Ishikawa (cell line): ENCODE measurements around the gene TNIP1.

Experiments used
- CEBPB ChIP-seq: IDR thresholded peaks from 2 replicates; pipeline ENCODE4 v1.6.1; 2012
- CREB1 ChIP-seq: IDR thresholded peaks from 2 replicates; pipeline ENCODE4 v1.6.1; 2012; ENCODE audit warnings: low read depth
- EGR1 ChIP-seq: IDR thresholded peaks from 2 replicates; pipeline ENCODE4 v1.6.1; 2012
- EP300 ChIP-seq: IDR thresholded peaks from 2 replicates; pipeline ENCODE4 v1.6.1; 2012; ENCODE audit warnings: borderline replicate concordance
- FOXM1 ChIP-seq: IDR thresholded peaks from 2 replicates; pipeline ENCODE4 v1.6.1; 2012; ENCODE audit warnings: low read depth, borderline replicate concordance
- NFIC ChIP-seq: IDR thresholded peaks from 2 replicates; pipeline ENCODE4 v1.6.1; 2012
- RAD21 ChIP-seq: IDR thresholded peaks from 2 replicates; pipeline ENCODE4 v1.6.1; 2012; ENCODE audit warnings: low read depth
- REST ChIP-seq: IDR thresholded peaks from 2 replicates; pipeline ENCODE4 v1.6.1; 2012; ENCODE audit warnings: low read depth, mild to moderate bottlenecking
- TAF1 ChIP-seq: IDR thresholded peaks from 2 replicates; pipeline ENCODE4 v1.6.1; 2012; ENCODE audit warnings: low read depth, mild to moderate bottlenecking
- TCF12 ChIP-seq: IDR thresholded peaks from 2 replicates; pipeline ENCODE4 v1.6.1; 2012; ENCODE audit warnings: low read depth
- TEAD4 ChIP-seq: IDR thresholded peaks from 2 replicates; pipeline ENCODE4 v1.6.1; 2012
- YY1 ChIP-seq: IDR thresholded peaks from 2 replicates; pipeline ENCODE4 v1.6.1; 2012; ENCODE audit warnings: low read depth
- ZBTB7A ChIP-seq: IDR thresholded peaks from 2 replicates; pipeline ENCODE4 v1.6.1; 2012; ENCODE audit warnings: low read depth
- TF ChIP-seq, protein P1 (sequence below): IDR thresholded peaks from 2 replicates; pipeline ENCODE4 v1.6.1; 2012
- TF ChIP-seq, protein P2 (sequence below): IDR thresholded peaks from 2 replicates; pipeline ENCODE4 v1.6.1; 2012

Gene TNIP1

DNA sequence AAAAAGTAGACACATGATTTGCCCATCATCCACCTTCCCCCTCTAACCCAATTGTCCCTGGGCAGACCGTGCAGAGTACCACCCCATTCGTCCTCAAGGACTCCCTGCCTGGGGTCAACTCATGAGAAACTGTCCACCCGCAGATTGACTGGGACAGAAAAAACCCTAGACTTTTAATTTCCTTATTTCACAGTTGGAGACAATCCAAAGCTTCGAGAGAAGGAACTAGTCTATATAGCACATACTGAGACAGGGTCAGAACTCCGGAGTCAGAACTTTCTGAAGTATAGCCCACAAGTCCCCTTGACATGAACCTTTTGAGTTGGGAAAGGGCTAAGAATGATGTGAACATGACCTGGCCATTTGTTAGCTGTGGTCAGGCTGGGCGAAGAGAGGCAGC lies 68.0 kb downstream of the TNIP1 start:
- TF ChIP-seq NFIC (no peak), REST (no peak), EP300 (no peak), TEAD4 (no peak), EGR1 (no peak), CREB1 (no peak), CEBPB (no peak), ZBTB7A (no peak), YY1 (no peak), FOXM1 (no peak), TCF12 (no peak), RAD21 (no peak), TAF1 (no peak)
- TF ChIP-seq, protein P1, sequence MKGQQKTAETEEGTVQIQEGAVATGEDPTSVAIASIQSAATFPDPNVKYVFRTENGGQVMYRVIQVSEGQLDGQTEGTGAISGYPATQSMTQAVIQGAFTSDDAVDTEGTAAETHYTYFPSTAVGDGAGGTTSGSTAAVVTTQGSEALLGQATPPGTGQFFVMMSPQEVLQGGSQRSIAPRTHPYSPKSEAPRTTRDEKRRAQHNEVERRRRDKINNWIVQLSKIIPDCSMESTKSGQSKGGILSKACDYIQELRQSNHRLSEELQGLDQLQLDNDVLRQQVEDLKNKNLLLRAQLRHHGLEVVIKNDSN: no peak
- TF ChIP-seq, protein P2, sequence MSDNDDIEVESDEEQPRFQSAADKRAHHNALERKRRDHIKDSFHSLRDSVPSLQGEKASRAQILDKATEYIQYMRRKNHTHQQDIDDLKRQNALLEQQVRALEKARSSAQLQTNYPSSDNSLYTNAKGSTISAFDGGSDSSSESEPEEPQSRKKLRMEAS: no peak

GRCh38 chr5:151008906-151009305 lies 71.9 kb downstream of the TNIP1 start:
- TF ChIP-seq TEAD4: no peak
- no peak for TF ChIP-seq FOXM1
- no peak for TF ChIP-seq RAD21
- no peak for TF ChIP-seq TCF12
- TF ChIP-seq YY1: no peak

- no peak for TF ChIP-seq TCF12
- TF ChIP-seq RAD21: no peak
- TF ChIP-seq EGR1: no peak
- no peak for TF ChIP-seq EP300
- TF ChIP-seq ZBTB7A: no peak
- no peak for TF ChIP-seq TAF1
- TF ChIP-seq, protein P2: no peak
- TF ChIP-seq TEAD4: no peak
- no peak for TF ChIP-seq NFIC
- no peak for TF ChIP-seq FOXM1
- TF ChIP-seq CREB1: no peak
- TF ChIP-seq, protein P1: no peak
- no peak for TF ChIP-seq CEBPB
- TF ChIP-seq YY1: no peak
- TF ChIP-seq REST: no peak
Observed at GRCh38 chr5:151008210-151008491, 72.7 kb downstream of the TNIP1 start.

DNA sequence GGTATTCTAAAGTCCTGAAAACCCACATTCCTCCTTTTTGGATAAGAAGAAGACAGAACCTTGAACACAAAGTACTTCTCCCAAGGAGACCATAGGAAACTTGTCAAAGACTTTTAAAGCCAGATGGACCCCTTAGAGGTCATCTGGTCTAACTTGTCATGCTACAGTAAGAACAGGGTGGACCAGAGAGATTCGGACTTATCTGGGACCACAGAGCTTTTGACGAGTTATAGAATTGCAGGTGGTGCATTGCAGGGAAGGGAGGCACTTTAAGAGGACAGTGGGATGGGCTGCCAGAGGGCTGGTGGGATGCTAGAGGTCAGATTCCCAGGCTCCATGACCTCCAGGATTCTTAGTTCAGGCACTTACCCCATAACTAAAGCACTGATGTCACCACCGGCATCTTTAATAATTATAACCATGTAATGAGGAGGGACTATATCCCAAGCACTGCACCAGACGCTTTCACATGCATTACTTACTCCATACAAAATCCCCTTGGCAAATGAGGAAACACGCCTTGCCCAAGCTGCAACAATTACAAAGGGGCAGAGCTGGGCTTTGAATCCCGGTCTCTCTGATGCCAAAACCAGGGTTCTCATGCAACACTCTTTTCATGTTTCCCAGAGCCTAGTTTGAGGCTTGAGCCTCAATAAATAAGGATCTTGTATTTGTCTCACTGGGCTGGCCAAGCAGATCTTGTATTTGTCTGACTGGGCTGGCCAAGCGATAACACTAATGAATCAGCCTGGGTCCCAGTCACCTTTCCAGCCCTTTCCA lies 73.2 kb downstream of the TNIP1 start:
- no peak for TF ChIP-seq YY1
- TF ChIP-seq TCF12: no peak
- TF ChIP-seq CREB1: no peak
- no peak for TF ChIP-seq EGR1
- no peak for TF ChIP-seq TEAD4
- TF ChIP-seq CEBPB: no peak
- TF ChIP-seq REST: no peak
- TF ChIP-seq, protein P1: no peak
